ENCODE data around the gene CAMTA1. TPM values are rescaled to one million over a fixed set of nuclear protein-coding genes. Genes with fewer than 3 reads are reported as not detected.

The CAMTA1 gene
- total RNA-seq, 1 donor from 2014 or later: 38.1 TPM

DNA sequence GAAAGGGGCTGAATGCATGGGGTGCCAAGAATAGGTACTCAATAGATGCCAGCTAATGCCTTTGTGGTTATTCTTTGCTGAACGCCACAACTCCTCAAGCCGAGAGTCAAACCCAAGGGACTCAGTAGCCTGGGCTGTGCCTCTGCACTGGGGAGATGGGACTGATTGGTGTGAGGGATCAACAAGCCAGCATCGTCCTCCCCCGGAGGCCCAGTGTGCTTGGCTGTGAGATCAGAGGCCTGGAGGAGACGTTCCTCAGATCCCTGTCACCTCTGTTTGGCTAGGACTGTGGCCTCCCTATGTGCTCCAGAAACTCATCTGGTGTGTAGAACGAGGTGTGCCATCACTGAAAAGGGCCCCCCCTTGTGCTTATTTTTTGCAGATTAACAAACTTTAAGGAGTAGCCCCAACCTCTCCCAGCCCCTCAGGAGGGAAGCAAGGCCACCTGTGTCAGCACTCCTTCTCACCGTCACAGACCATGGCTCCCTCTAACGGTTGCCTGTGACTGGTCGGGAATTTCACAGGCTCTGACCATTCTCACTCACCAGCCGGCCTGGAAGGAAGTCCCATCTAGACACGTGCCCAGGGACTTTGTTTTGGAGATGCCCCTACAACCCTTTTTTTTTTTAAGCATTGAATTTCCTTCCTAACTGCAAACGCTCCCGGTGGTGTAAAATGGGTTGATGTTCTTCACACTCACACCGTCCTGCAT, 791.8 kb downstream of the CAMTA1 start:
- Histone ChIP-seq H3K9ac (ENCODE audit: low read depth in 1 of 3, low read length in 3 of 3) (no peak overlapping the region), H3K27ac (ENCODE audit: low read depth, low read length) (no peak overlapping the region), H3K27me3 (ENCODE audit: control insufficient read depth in 3 of 3, insufficient read depth in 3 of 3, low read length in 3 of 3) (peaks cover 0 to 23% (median 16%) of the 10 kb centered on the region in 3 donors), H3K36me3 (ENCODE audit: control insufficient read depth in 3 of 3, insufficient read depth in 3 of 3, low read length in 3 of 3) (no peaks in the 10 kb centered on the region), H3K4me3 (ENCODE audit: low read length in 3 of 3) (no peak overlapping the region), H3K4me1 (ENCODE audit: control insufficient read depth in 3 of 3, insufficient read depth in 3 of 3, low read length in 3 of 3) (peaks cover 5 to 12% (median 8%) of the 10 kb centered on the region in 3 donors), H3K9me3 (ENCODE audit: control insufficient read depth in 3 of 3, low read length in 3 of 3) (no peaks in the 10 kb centered on the region)

DNA sequence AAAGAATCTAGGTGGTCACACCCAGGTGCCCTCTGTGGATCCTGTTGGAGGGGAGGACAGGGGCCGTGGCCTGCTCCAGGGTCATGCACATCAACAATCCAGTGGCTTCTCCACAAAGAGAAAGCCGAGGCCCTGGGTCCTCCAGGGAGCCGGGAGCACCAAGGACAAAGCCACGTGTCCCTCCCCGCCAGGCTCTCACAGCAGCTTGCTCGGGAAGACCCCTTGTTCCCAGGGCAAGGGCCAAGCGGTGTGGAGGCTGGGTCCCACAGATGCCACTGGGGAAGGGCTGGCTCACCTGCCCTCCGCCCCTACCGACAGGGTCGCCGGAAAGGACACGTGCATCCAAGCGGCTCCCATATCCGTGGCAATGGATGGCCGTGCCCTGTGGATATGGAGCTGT, 793.0 kb downstream of the CAMTA1 start:
- H3K9me3 ChIP-seq (ENCODE audit: control insufficient read depth in 3 of 3, low read length in 3 of 3): no peaks in the 10 kb centered on the region
- no peak overlapping the region for H3K9ac ChIP-seq (ENCODE audit: low read depth in 1 of 3, low read length in 3 of 3)
- peaks cover 5 to 12% (median 8%) of the 10 kb centered on the region in 3 donors for H3K4me1 ChIP-seq (ENCODE audit: control insufficient read depth in 3 of 3, insufficient read depth in 3 of 3, low read length in 3 of 3)
- no peak overlapping the region for H3K27ac ChIP-seq (ENCODE audit: low read depth, low read length)
- no peaks in the 10 kb centered on the region for H3K36me3 ChIP-seq (ENCODE audit: control insufficient read depth in 3 of 3, insufficient read depth in 3 of 3, low read length in 3 of 3)
- H3K4me3 ChIP-seq (ENCODE audit: low read length in 3 of 3): no peak overlapping the region
- H3K27me3 ChIP-seq (ENCODE audit: control insufficient read depth in 3 of 3, insufficient read depth in 3 of 3, low read length in 3 of 3): peaks cover 0 to 30% (median 21%) of the 10 kb centered on the region in 3 donors

DNA sequence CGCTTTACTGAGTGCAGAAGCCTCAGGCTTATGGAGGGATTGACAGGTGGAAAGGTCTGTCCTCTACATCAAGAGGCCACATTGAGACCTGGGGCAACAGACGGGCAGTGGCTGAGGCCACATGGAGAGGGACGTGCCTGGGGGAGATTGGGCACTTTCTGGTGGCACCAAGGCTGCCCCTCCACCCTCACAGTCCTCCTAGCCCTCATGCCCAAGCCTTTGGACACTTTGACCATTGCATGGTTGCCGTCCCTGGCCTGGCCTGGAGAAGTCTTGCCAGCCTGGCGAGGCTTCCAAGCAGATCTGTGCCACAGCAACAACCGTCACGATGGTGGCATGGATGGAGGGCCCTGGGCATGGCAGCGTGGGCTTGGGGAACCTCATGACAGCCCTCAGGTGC, 793.8 kb downstream of the CAMTA1 start:
- no peaks in the 10 kb centered on the region for H3K36me3 ChIP-seq (ENCODE audit: control insufficient read depth in 3 of 3, insufficient read depth in 3 of 3, low read length in 3 of 3)
- H3K9me3 ChIP-seq (ENCODE audit: control insufficient read depth in 3 of 3, low read length in 3 of 3): no peaks in the 10 kb centered on the region
- peaks cover 0 to 30% (median 20%) of the 10 kb centered on the region in 3 donors for H3K27me3 ChIP-seq (ENCODE audit: control insufficient read depth in 3 of 3, insufficient read depth in 3 of 3, low read length in 3 of 3)
- H3K4me1 ChIP-seq (ENCODE audit: control insufficient read depth in 3 of 3, insufficient read depth in 3 of 3, low read length in 3 of 3): peaks cover 5 to 10% (median 8%) of the 10 kb centered on the region in 3 donors
- H3K27ac ChIP-seq (ENCODE audit: low read depth, low read length): no peak overlapping the region
- no peak overlapping the region for H3K9ac ChIP-seq (ENCODE audit: low read depth in 1 of 3, low read length in 3 of 3)
- no peak overlapping the region for H3K4me3 ChIP-seq (ENCODE audit: low read length in 3 of 3)

DNA sequence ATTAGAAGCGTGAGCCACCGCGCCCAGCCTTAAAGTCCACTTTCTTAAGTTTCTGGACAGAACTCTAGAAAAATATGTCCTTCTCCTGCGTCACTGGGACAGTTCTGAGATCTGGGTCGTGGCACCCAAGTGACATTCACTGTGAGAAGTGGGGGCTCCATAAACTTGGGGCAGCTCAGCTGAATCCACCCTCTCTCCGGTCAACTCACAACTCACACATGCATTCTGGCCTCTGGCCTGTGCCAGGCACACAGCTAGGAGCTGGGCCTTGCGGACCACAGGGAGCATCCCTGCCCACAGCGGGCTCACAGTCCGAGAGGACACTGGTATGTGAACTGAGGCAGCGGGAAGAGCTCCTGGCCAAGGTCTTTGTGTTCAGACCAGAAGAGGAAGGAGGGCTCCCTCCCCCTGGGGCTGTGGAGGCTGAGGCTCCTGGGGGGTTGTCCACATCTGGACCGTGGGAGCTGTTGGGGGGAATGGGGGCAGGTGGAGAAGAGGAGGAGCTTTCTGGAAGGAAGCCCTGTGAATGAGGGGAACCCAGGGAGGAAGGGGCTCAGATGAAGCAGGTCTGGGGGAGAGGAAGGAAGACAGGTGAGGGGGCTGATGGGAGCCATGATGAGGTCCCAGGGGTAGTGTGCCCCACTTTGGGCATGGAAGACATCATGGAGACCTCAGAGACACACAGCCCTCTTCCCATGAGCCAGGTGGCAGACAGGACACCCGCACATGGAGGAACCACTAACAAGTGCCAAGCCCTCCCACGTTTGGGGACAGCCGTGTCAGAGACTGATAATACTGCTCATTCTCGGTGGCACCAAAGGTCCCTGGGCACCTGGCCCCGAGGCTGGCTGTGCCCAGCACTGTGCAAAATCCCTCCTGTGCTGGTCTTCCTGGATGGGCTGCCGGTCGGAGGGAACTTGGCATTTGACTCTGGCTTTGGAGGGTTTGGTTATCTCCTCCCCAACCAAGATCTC, 794.9 kb downstream of the CAMTA1 start:
- no peak overlapping the region for H3K27ac ChIP-seq (ENCODE audit: low read depth, low read length)
- H3K4me3 ChIP-seq (ENCODE audit: low read length in 3 of 3): no peak overlapping the region
- H3K9ac ChIP-seq (ENCODE audit: low read depth in 1 of 3, low read length in 3 of 3): no peak overlapping the region
- H3K9me3 ChIP-seq (ENCODE audit: control insufficient read depth in 3 of 3, low read length in 3 of 3): no peaks in the 10 kb centered on the region
- peaks cover 0 to 25% (median 11%) of the 10 kb centered on the region in 3 donors for H3K27me3 ChIP-seq (ENCODE audit: control insufficient read depth in 3 of 3, insufficient read depth in 3 of 3, low read length in 3 of 3)
- no peaks in the 10 kb centered on the region for H3K36me3 ChIP-seq (ENCODE audit: control insufficient read depth in 3 of 3, insufficient read depth in 3 of 3, low read length in 3 of 3)
- H3K4me1 ChIP-seq (ENCODE audit: control insufficient read depth in 3 of 3, insufficient read depth in 3 of 3, low read length in 3 of 3): no peaks in the 10 kb centered on the region

DNA sequence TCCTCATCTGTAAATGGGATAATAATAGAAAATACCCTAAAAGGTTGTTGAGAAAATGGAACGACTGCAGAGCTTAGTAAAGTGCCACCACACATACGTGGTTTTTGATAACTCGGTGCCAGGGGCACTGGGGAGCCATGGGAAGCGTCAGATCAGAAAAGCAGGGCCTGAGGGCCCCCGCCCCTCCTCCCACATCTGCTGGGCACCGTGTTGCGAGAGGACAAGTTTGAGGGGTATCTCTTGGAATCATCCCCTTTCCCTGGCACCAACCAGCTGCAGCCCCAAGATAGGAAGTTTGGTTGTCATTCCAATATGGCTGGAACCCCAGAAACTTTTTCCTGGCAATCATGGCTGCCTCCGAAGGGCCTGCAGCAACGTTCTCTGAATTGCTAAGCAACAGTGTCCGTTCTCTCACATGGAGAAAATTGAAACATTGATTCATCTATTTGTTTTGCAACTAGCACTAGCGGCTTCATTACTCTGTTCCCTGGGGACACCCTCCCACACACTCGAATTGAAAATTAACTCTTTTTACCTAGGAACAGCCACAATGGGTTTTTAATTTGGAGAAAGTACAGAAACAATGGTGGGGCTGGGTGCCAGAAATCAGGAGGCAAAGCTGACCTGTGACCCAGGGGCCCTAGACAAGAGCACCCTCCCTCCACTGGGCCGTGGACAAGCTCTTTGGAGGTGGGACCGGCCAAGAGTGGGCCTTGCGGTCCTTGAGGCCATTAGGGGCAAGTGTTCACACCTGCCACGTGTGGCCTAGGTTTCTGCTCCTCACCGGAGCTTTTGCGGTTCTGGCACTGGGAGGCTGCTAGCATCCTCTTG, 795.9 kb downstream of the CAMTA1 start:
- Histone ChIP-seq H3K27ac (ENCODE audit: low read depth, low read length) (no peak overlapping the region), H3K36me3 (ENCODE audit: control insufficient read depth in 3 of 3, insufficient read depth in 3 of 3, low read length in 3 of 3) (no peaks in the 10 kb centered on the region), H3K4me3 (ENCODE audit: low read length in 3 of 3) (no peak overlapping the region), H3K9ac (ENCODE audit: low read depth in 1 of 3, low read length in 3 of 3) (no peak overlapping the region), H3K4me1 (ENCODE audit: control insufficient read depth in 3 of 3, insufficient read depth in 3 of 3, low read length in 3 of 3) (no peaks in the 10 kb centered on the region), H3K9me3 (ENCODE audit: control insufficient read depth in 3 of 3, low read length in 3 of 3) (no peaks in the 10 kb centered on the region), H3K27me3 (ENCODE audit: control insufficient read depth in 3 of 3, insufficient read depth in 3 of 3, low read length in 3 of 3) (peaks cover 0 to 24% (median 9%) of the 10 kb centered on the region in 3 donors)

DNA sequence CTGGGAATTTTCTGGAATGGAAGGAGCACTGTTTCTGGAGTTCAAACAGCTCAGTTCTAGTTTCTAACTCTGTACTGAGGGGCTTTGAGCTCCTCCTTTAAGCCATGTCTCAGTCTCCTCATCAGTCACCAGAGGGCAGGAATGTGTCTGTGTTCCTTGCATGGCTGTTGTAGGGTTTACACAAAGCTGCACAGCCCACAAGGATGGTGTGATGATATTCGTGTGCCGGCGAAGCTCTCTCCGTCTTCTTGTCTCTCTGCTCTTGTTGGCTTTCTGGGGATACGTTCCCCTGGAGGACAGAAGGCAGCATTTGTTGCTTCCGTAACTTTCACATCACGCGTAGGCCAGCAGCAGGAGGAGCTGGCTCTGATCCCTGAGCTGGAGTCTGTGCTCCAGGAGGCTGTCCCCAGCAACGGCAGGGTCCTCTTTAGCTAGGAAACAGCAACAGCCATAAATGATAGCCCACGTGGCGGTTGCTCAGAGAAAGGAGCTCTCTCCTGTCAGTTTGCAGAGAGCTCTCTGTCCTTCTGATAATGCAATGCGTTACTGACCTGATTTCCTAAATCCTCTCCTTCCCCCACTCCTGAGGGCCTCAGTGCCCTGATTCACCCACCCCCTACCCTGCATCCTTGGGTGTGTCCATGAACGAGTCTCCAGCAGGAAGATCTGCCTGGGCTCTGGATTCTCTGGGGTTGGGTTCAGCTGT, 796.7 kb downstream of the CAMTA1 start:
- H3K27me3 ChIP-seq (ENCODE audit: control insufficient read depth in 3 of 3, insufficient read depth in 3 of 3, low read length in 3 of 3): peaks cover 0 to 24% (median 9%) of the 10 kb centered on the region in 3 donors
- no peaks in the 10 kb centered on the region for H3K4me1 ChIP-seq (ENCODE audit: control insufficient read depth in 3 of 3, insufficient read depth in 3 of 3, low read length in 3 of 3)
- no peaks in the 10 kb centered on the region for H3K9me3 ChIP-seq (ENCODE audit: control insufficient read depth in 3 of 3, low read length in 3 of 3)
- H3K36me3 ChIP-seq (ENCODE audit: control insufficient read depth in 3 of 3, insufficient read depth in 3 of 3, low read length in 3 of 3): no peaks in the 10 kb centered on the region
- H3K4me3 ChIP-seq (ENCODE audit: low read length in 3 of 3): no peak overlapping the region
- no peak overlapping the region for H3K9ac ChIP-seq (ENCODE audit: low read depth in 1 of 3, low read length in 3 of 3)
- H3K27ac ChIP-seq (ENCODE audit: low read depth, low read length): no peak overlapping the region

DNA sequence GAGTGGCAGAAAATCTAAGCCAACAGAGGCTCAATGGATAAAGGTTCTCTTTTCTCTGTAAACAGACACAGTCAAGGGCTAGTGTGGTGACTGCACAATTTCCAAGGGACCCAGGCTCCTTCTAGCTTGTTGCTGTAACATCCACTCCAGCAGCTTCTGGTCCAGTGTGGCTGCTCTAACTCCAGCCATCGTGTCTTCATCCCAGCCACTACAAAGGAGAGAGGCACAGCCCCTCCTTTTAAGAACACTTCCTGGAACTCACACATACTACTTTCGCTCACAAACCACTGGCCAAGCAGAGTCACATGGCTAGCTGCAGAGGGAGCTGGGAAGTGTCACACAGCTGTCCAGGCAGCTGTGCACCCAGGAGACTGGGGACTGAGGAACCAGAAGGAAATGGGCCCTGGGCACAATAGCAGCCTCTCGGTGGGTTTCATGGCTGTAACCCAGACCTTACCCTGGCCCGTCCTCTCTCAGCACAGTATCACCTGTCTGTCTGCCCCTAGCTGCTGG, 797.3 kb downstream of the CAMTA1 start:
- no peaks in the 10 kb centered on the region for H3K9me3 ChIP-seq (ENCODE audit: control insufficient read depth in 3 of 3, low read length in 3 of 3)

DNA sequence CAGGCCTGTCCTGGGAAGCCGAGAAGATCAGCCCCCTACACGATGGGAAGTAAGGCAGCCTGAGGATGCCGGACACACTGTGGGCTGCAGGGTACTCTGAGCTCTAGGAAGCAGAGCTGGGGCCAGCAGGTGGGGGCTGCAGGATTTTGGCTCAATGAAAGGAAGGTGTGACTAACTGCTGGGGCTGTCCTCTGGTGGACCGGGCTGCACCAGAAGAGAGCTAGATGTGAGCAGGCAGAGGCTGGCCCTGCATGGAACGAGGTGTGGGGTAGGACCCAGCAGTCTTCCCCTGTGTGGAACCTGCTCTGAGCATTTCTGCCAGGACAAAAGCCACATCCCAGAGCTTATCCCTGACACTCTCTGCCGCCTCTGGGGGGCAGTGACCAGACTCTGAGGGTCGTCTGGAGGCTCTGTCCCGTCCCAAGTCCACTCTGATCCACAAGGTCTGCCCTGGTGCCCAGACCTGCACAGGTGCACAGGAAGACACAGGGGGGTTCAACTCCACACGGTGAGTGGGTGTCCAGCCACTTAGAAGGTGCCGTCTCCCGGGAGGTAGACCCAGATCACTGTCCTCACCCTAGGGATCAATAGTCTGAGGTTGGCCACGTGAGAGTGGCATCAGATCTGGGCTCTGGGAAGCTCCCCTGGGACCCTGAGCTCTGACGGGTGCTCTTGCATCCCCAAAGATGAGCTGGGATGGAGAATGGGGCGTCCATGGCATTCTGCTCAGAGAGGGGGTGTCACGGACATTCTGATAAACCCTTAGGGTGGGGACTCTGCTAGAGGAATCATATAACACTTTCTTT, 798.2 kb downstream of the CAMTA1 start:
- H3K4me1 ChIP-seq (ENCODE audit: control insufficient read depth in 3 of 3, insufficient read depth in 3 of 3, low read length in 3 of 3): no peaks in the 10 kb centered on the region
- H3K27me3 ChIP-seq (ENCODE audit: control insufficient read depth in 3 of 3, insufficient read depth in 3 of 3, low read length in 3 of 3): peaks cover 0 to 24% (median 9%) of the 10 kb centered on the region in 3 donors
- no peak overlapping the region for H3K4me3 ChIP-seq (ENCODE audit: low read length in 3 of 3)
- H3K27ac ChIP-seq (ENCODE audit: low read depth, low read length): no peak overlapping the region
- H3K36me3 ChIP-seq (ENCODE audit: control insufficient read depth in 3 of 3, insufficient read depth in 3 of 3, low read length in 3 of 3): no peaks in the 10 kb centered on the region
- no peak overlapping the region for H3K9ac ChIP-seq (ENCODE audit: low read depth in 1 of 3, low read length in 3 of 3)
- no peaks in the 10 kb centered on the region for H3K9me3 ChIP-seq (ENCODE audit: control insufficient read depth in 3 of 3, low read length in 3 of 3)

More for the DNA sequence above, 797.3 kb downstream of the CAMTA1 start:
- no peak overlapping the region for H3K27ac ChIP-seq (ENCODE audit: low read depth, low read length)
- H3K27me3 ChIP-seq (ENCODE audit: control insufficient read depth in 3 of 3, insufficient read depth in 3 of 3, low read length in 3 of 3): peaks cover 0 to 24% (median 9%) of the 10 kb centered on the region in 3 donors
- H3K9ac ChIP-seq (ENCODE audit: low read depth in 1 of 3, low read length in 3 of 3): no peak overlapping the region
- no peaks in the 10 kb centered on the region for H3K36me3 ChIP-seq (ENCODE audit: control insufficient read depth in 3 of 3, insufficient read depth in 3 of 3, low read length in 3 of 3)
- H3K4me1 ChIP-seq (ENCODE audit: control insufficient read depth in 3 of 3, insufficient read depth in 3 of 3, low read length in 3 of 3): no peaks in the 10 kb centered on the region
- H3K4me3 ChIP-seq (ENCODE audit: low read length in 3 of 3): no peak overlapping the region
